GM19463 (cell line): ENCODE measurements around the gene ZNF71.

Experiments
- ATAC-seq: cut with Tn5 transposase; IDR thresholded peaks from one replicate; pipeline ENCODE4 v1.9.1; 2021; ENCODE audit warnings: mild to moderate bottlenecking, moderate library complexity; ENCODE audit not compliant: unreplicated experiment

Gene ZNF71

GRCh38 chr19:56594783-56595547, at the start of gene ZNF71:
ZNF71 (plus strand) TSS chr19:56595302; CDS start chr19:56601559, 6,257 bp downstream.
- peak; percentile 92 for ATAC-seq

- no peak for ATAC-seq
Measured at GRCh38 chr19:56547535-56547934, 47.6 kb upstream of the ZNF71 start.

- no peak for ATAC-seq
Measured at GRCh38 chr19:56554272-56554869, 40.7 kb upstream of the ZNF71 start.

- ATAC-seq, result no peak
Measured at GRCh38 chr19:56562766-56563165, 32.3 kb upstream of the ZNF71 start.

- peak; percentile 25 for ATAC-seq
Measured at GRCh38 chr19:56566904-56567273, 28.2 kb upstream of the ZNF71 start.

- ATAC-seq, result peak; percentile 97
Measured at GRCh38 chr19:56567274-56568120, 27.6 kb upstream of the ZNF71 start, which contains the start of gene ZNF470. ZNF470 (plus strand) TSS chr19:56567468; CDS start chr19:56570312, 2,844 bp downstream.

- no peak for ATAC-seq
Measured at GRCh38 chr19:56572589-56572988, 22.5 kb upstream of the ZNF71 start.

- ATAC-seq, result no peak
Measured at GRCh38 chr19:56573914-56574313, 21.2 kb upstream of the ZNF71 start.

GRCh38 chr19:56577719-56578602, 17.1 kb upstream of the ZNF71 start:
- ATAC-seq, result no peak

- ATAC-seq, result no peak
Measured at GRCh38 chr19:56594446-56594782, 688 bp upstream of the ZNF71 start.

GRCh38 chr19:56595548-56595899, 422 bp downstream of the ZNF71 start:
- ATAC-seq, result peak; percentile 22

GRCh38 chr19:56596676-56597075, 1.6 kb downstream of the ZNF71 start:
- no peak for ATAC-seq

GRCh38 chr19:56597696-56598095, 2.6 kb downstream of the ZNF71 start:
- ATAC-seq, result no peak

GRCh38 chr19:56601375-56601774, 6.3 kb downstream of the ZNF71 start:
- no peak for ATAC-seq

- ATAC-seq, result no peak
Measured at GRCh38 chr19:56603829-56604228, 8.7 kb downstream of the ZNF71 start.

- ATAC-seq, result no peak
Measured at GRCh38 chr19:56608274-56608964, 13.3 kb downstream of the ZNF71 start.

GRCh38 chr19:56611288-56611687, 16.2 kb downstream of the ZNF71 start:
- ATAC-seq, result no peak

GRCh38 chr19:56612737-56613136, 17.6 kb downstream of the ZNF71 start:
- no peak for ATAC-seq

- ATAC-seq, result no peak
Measured at GRCh38 chr19:56613639-56614038, 18.5 kb downstream of the ZNF71 start.

- ATAC-seq, result no peak
Measured at GRCh38 chr19:56617531-56617930, 22.4 kb downstream of the ZNF71 start.
